Measurements from ENCODE around the gene RAB11A. TPM values are rescaled to one million over a fixed set of nuclear protein-coding genes. Genes with fewer than 3 reads are reported as not detected.

Gene RAB11A
- total and polyA plus RNA-seq, 9 of the 15 experiments (the other 6 are each of a cell fraction or from before 2014, with no cell fraction given): 129 to 369 (median 245) TPM

GRCh38 chr15:65904301-65904700 lies 35.0 kb downstream of the RAB11A start (continued):
- TF ChIP-seq, protein P1, sequence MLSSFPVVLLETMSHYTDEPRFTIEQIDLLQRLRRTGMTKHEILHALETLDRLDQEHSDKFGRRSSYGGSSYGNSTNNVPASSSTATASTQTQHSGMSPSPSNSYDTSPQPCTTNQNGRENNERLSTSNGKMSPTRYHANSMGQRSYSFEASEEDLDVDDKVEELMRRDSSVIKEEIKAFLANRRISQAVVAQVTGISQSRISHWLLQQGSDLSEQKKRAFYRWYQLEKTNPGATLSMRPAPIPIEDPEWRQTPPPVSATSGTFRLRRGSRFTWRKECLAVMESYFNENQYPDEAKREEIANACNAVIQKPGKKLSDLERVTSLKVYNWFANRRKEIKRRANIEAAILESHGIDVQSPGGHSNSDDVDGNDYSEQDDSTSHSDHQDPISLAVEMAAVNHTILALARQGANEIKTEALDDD (IDR thresholded peaks at IDR 0.05): peak; percentile 98
- TF ChIP-seq MAZ (CRISPR knock-in tag; conservative IDR thresholded peaks at IDR 0.05 in 1 of 2, IDR thresholded peaks at IDR 0.05 in 1 of 2) (no peak), PYGO2 (tag; IDR thresholded peaks at IDR 0.05) (no peak), ZNF431 (CRISPR knock-in tag; IDR thresholded peaks at IDR 0.05) (0 out of 2 replicates have a peak, but pooled peaks have one; percentile 24), CBX3 (IDR thresholded peaks at IDR 0.05; ENCODE audit: borderline replicate concordance in 1 of 2, low read length in 2 of 2) (no peak), EP400 (IDR thresholded peaks at IDR 0.05) (no peak), NR1H2 (CRISPR knock-in tag; IDR thresholded peaks at IDR 0.05) (no peak), POLR2AphosphoS2 (IDR thresholded peaks at IDR 0.05; ENCODE audit: low read length) (no peak), JUN (IDR thresholded peaks at IDR 0.05; ENCODE audit: borderline replicate concordance, low read depth, low read length) (no peak), JUN (CRISPR knock-in tag; IDR thresholded peaks at IDR 0.05; ENCODE audit: borderline replicate concordance) (no peak), NONO (IDR thresholded peaks at IDR 0.05; ENCODE audit: low read depth in 2 of 2, low read length in 1 of 2) (no peak), RBM15 (IDR thresholded peaks at IDR 0.05; ENCODE audit: insufficient read depth, low read length) (no peak), ZNF407 (IDR thresholded peaks at IDR 0.05; ENCODE audit: low read depth) (no peak), ZNF146 (CRISPR knock-in tag; IDR thresholded peaks at IDR 0.05; ENCODE audit: unreplicated experiment) (no peak), SRSF1 (IDR thresholded peaks at IDR 0.05; ENCODE audit: low read depth, low read length) (no peak), ARID1B (IDR thresholded peaks at IDR 0.05) (peak; percentile 60), CREM (IDR thresholded peaks at IDR 0.05; ENCODE audit: low read depth) (peak; percentile 31; the same call in 1 of the 2 replicates), CBFA2T3 (IDR thresholded peaks at IDR 0.05) (peak; percentile 24; the same call in 1 of the 2 replicates), ZNF253 (CRISPR knock-in tag; conservative IDR thresholded peaks at IDR 0.05) (no peak), FOXK1 (CRISPR knock-in tag; IDR thresholded peaks at IDR 0.05; ENCODE audit: borderline replicate concordance) (no peak)

Data from K562 (cell line).